Measurements from ENCODE around the gene CPHXL2.

CPHXL2 gene

DNA sequence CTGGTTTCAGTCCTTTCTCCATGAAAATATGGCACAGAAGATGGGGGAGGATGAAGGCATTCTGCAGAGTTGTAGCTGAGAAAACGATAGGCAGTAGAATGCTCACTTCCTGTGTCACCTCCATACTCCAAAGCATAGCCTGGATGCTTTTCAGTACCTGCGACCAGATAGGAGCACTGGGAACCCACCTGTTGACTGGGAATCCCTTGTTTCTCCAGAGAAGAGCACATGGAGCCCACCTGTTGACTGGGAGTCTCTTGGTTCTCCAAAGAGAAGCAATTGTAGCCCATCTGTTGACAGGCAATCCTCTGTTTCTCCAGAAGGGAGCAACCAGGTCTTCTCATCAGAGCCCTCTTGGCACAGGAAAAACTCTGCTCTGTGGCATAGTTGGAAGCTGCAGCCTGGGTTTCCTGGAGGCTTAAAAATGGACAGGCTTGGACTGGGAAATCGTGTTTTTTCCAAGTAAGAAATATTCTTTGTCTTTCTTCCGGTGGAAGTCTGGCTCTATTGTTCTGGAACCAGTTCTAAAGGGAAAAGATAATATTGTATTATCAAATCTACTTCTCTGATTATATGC is 16.0 kb downstream of the CPHXL2 start:
- DNase-seq (ENCODE audit: low read depth), result no peak
- TF ChIP-seq, protein P1, sequence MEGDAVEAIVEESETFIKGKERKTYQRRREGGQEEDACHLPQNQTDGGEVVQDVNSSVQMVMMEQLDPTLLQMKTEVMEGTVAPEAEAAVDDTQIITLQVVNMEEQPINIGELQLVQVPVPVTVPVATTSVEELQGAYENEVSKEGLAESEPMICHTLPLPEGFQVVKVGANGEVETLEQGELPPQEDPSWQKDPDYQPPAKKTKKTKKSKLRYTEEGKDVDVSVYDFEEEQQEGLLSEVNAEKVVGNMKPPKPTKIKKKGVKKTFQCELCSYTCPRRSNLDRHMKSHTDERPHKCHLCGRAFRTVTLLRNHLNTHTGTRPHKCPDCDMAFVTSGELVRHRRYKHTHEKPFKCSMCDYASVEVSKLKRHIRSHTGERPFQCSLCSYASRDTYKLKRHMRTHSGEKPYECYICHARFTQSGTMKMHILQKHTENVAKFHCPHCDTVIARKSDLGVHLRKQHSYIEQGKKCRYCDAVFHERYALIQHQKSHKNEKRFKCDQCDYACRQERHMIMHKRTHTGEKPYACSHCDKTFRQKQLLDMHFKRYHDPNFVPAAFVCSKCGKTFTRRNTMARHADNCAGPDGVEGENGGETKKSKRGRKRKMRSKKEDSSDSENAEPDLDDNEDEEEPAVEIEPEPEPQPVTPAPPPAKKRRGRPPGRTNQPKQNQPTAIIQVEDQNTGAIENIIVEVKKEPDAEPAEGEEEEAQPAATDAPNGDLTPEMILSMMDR (IDR thresholded peaks at IDR 0.05; ENCODE audit: insufficient read depth, low read depth, low read length, missing control alignments), result no peak

DNA sequence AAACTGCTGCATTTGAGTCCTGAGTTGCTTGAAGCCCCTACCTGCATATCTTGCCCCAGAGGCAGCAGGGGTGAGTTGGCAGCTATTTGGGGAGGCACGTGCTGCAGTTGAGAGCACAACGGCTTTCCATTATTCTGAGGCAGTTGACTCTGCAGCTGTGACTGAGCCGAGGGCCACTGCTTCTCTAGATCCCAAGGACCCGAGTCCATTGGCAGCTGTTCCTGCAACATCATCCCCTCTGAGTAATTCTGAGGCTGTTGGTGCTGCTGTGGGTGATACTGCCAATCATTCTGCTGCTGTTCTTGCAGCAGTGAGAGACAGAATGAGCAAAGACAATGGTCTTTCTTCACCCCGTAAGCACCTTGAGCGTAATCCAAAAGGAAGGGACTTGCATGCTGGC is 16.5 kb downstream of the CPHXL2 start:
- DNase-seq (ENCODE audit: low read depth), result no peak
- TF ChIP-seq, protein P1 (IDR thresholded peaks at IDR 0.05; ENCODE audit: insufficient read depth, low read depth, low read length, missing control alignments), result no peak
- H3K4me3 ChIP-seq (ENCODE audit: low read depth, low read length), result no peak overlapping the region

More for the DNA sequence above, 16.0 kb downstream of the CPHXL2 start:
- H3K4me3 ChIP-seq (ENCODE audit: low read depth, low read length), result no peak overlapping the region

DNA sequence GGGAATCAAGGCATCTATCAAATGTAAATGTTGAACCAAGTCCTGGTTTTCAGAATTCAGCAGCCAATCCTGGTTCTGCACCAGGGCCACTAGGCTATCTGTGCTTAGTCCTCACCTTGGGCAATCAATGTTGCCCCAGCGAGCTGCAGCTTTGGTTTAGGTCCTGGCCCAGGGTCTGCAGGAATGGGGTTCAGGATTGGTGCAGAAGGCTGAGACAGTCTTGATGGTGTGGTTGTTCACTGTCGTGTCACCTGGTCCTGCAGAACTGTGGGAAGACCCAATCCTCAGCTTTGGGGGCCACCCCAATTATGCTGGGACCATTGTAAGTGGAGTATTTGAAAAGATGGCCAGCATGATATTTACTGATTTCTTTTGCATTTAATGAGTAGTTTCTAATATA is 18.6 kb downstream of the CPHXL2 start:
- DNase-seq (ENCODE audit: low read depth), result no peak
- TF ChIP-seq, protein P1 (IDR thresholded peaks at IDR 0.05; ENCODE audit: insufficient read depth, low read depth, low read length, missing control alignments), result no peak
- H3K4me3 ChIP-seq (ENCODE audit: low read depth, low read length), result no peak overlapping the region

DNA sequence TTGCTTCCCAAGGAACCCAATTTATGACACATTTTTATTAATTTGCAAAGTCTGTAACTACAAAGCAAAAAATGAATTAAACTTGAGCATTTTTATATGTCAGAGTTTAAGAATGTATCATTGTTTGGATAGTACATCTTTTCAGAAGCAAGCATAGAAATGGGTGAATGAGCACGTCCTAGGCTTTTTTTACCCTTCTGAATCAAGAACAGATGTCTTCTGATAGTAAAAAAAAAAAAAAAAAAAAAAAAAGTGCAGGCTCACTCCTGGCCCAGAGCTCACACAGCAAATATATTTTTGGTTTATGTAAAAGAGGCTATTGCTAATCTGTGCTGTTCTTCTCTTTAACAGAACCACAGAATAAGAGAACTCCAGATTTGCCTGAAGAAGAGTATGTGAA is 22.9 kb downstream of the CPHXL2 start:
- no peak overlapping the region for H3K4me3 ChIP-seq (ENCODE audit: low read depth, low read length)
- TF ChIP-seq, protein P1 (IDR thresholded peaks at IDR 0.05; ENCODE audit: insufficient read depth, low read depth, low read length, missing control alignments), result no peak
- DNase-seq (ENCODE audit: low read depth), result no peak

DNA sequence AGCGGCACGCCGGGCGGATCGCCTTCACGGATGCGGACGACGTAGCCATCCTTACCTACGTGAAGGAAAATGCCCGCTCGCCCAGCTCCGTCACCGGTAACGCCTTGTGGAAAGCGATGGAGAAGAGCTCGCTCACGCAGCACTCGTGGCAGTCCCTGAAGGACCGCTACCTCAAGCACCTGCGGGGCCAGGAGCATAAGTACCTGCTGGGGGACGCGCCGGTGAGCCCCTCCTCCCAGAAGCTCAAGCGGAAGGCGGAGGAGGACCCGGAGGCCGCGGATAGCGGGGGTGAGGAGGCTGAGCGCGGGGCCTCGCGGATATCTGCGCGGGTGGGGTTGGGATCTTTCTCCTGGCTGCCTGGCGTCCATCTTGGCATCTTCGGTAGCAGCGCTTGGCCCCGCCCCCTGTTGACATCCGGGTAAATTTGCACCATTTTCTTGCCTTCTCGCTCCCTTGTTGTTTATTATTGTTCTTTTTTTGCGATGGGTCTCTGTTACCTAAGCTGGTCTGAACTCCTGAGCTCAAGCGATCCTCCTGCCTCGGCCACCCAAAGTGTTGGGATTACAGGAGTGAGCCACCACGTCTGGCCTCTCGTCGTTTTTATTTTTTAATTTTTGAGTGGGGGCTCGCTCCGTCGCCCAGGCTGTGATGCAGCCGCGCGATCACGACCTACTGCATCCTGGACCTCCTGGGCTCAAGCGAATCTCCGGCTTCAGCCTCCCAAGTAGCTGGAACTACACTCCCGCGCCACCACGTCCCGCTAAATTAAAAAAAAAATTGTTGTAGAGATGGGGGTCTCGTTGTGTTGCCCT is 28.3 kb downstream of the CPHXL2 start:
- DNase-seq (ENCODE audit: low read depth), result peak; percentile 85
- peak overlapping the region; percentile 66 for H3K4me3 ChIP-seq (ENCODE audit: low read depth, low read length)
- TF ChIP-seq, protein P1 (IDR thresholded peaks at IDR 0.05; ENCODE audit: insufficient read depth, low read depth, low read length, missing control alignments), result no peak

DNA sequence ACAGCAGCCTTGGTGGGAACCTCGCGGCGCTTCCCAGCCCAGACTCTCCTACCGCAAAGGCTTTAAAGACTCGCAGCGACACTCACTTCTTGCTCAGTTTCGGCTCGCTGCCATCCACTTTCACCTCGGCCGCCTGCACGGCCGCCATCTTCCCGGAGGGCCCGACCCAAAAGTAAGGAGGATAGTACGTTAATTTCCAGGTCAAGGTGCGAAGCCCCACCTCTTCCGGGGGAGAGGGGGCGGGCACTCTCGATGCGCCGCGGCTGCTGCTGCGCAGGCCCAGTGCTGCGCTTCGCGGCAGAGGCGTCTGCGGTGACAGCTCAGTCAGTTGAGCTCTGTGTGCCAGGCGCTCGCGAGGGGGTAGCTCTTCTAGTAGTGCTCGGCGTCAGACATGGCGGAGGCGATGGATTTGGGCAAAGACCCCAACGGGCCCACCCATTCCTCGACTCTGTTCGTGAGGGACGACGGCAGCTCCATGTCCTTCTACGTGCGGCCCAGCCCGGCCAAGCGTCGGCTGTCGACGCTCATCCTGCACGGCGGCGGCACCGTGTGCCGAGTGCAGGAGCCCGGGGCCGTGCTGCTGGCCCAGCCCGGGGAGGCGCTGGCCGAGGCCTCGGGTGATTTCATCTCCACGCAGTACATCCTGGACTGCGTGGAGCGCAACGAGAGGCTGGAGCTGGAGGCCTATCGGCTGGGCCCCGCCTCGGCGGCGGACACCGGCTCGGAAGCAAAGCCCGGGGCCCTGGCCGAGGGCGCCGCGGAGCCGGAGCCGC is 29.1 kb downstream of the CPHXL2 start, which contains the start of the genes KARS1 and TERF2IP:
Gene KARS1, minus strand, starts transcription at position 174 of the 773 bp plus-strand sequence. Its CDS starts 26 bp downstream, at position 148.
Gene TERF2IP, plus strand, starts transcription at position 282 of the 773 bp plus-strand sequence. Its CDS starts 110 bp downstream, at position 392.
- H3K4me3 ChIP-seq (ENCODE audit: low read depth, low read length), result peak within 1 kb of the TSS; percentile 66
- TF ChIP-seq, protein P1 (IDR thresholded peaks at IDR 0.05; ENCODE audit: insufficient read depth, low read depth, low read length, missing control alignments), result no peak
- DNase-seq (ENCODE audit: low read depth), result peak; percentile 97

Measured in GM12865 (cell line).